NCI-H2196 (cell line): ENCODE data around the gene NOA1.

ENCODE experiments used
- DNase-seq: peaks from one replicate; lab custom pipeline; 2025; ENCODE audit not compliant: unreplicated experiment; lab: John Stamatoyannopoulos, UW

Gene NOA1

GRCh38 chr4:56977321-56978012 is at the start of gene NOA1:
Gene NOA1, minus strand, starts transcription at chr4:56977606. Its CDS starts 21 bp downstream, at chr4:56977585.
- peak; percentile 88 for DNase-seq

- DNase-seq, result no peak
These were observed 45.7 kb upstream of the NOA1 start for GRCh38 chr4:57023104-57023503.

GRCh38 chr4:57020467-57021101 is 43.2 kb upstream of the NOA1 start:
- no peak for DNase-seq

- no peak for DNase-seq
These were observed 41.6 kb upstream of the NOA1 start for GRCh38 chr4:57018980-57019379.

DNA sequence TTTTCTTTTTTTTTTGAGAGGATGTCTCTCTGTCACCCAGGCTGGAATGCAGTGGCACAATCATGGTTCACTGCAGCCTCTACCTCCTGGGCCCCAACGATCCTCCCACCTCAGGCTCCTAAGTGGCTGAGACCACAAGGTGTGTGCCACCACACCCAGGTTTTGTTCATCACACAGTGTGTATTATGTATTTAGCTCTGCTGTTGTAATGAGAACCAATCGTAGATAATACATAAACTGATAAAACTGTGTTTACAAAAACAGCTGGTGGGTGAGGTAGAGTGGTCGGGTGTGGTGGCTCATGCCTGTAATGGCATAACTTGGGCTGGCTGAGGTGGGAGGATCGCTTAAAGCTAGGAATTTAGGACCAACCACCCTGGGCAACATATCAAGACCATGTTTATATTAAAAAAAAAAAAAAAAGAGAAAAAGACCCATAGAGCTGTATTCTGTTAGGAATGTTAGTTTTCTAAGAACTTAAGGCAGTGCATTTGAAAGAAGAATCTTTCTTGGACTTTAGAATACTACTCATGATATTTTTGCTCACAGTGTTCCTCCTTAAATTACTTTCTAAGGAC is 36.2 kb upstream of the NOA1 start:
- DNase-seq, result no peak

- DNase-seq, result no peak
These were observed 22.3 kb upstream of the NOA1 start for GRCh38 chr4:56999751-57000150.

- DNase-seq, result peak; percentile 47
These were observed 18.1 kb upstream of the NOA1 start for GRCh38 chr4:56995525-56995924.

- no peak for DNase-seq
These were observed 12.9 kb upstream of the NOA1 start for GRCh38 chr4:56990109-56990905.

DNA sequence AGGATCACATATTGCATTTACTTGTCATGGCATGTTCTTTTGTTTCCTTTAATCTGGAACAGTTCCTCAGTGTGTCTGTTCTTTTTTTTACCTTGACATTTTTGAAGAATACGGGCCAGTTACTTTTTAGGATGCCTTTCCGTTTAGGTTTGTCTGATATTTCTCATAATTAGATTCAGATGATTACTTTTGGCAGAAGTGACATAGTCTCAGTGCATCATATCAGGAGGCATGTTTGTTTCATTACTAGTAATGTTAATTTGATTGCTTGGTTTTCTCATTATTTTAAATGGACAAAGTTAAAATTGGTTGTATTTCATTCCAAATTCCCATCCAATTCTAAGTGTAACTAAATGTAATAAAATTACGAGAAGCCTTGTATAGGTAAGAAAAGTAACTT is 9.5 kb upstream of the NOA1 start:
- no peak for DNase-seq

DNA sequence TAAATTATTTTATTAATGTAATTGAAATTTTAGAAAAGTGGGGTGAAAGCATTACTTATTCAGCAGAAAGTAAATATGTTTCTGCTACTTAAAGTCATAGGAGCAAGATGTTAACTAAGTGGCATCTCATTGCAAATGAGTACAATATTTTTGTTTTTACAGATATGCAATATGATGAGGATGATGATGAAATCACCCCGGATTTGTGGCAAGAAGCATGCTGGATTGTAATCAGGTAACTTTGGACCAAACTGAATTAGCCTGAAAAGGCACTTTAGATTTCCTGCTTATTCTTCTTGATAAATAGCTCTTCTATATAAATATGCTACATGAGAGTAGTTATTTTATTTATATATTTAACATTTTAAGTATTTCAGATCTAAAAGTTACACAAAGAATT is 8.8 kb upstream of the NOA1 start:
- no peak for DNase-seq

- DNase-seq, result no peak
These were observed 4.4 kb upstream of the NOA1 start for GRCh38 chr4:56981795-56982201.

GRCh38 chr4:56979421-56980072 is 2.1 kb upstream of the NOA1 start:
- DNase-seq, result no peak

DNA sequence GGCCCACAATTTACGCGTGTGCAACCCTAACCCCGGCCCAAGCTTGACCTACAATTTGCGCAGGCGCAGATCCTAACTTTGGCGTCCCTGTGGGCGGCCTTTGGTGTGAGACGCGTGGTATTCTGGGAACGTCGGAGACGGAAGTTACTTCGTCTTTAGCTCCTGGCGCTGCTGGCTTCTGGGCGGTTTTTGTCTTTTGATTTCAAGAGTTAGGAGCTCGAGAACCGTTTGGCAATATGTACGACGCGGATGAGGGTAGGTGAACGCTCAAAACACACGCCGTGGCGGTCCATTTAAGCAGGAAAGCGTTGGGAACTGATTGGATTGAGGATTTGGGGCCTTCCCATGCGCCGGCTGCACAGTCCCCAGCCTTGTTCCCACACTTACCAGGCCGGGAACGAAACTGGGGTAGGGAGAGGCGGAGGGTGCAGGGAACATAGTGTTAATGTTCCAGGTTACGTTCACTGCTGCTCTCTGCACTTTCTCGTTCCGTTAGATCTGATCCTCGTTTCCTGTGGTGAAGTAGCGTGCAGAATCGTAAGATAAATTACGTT is 1.4 kb upstream of the NOA1 start, which contains the start of gene POLR2B:
POLR2B (plus strand) TSS at position 147 of the 554 bp plus-strand sequence; CDS start at position 237, 90 bp downstream.
- peak; percentile 86 for DNase-seq

GRCh38 chr4:56976837-56977320 is 527 bp downstream of the NOA1 start:
- peak; percentile 7 for DNase-seq

GRCh38 chr4:56976283-56976836 is 1.0 kb downstream of the NOA1 start:
- no peak for DNase-seq

- no peak for DNase-seq
These were observed 4.1 kb downstream of the NOA1 start for GRCh38 chr4:56973336-56973735.

DNA sequence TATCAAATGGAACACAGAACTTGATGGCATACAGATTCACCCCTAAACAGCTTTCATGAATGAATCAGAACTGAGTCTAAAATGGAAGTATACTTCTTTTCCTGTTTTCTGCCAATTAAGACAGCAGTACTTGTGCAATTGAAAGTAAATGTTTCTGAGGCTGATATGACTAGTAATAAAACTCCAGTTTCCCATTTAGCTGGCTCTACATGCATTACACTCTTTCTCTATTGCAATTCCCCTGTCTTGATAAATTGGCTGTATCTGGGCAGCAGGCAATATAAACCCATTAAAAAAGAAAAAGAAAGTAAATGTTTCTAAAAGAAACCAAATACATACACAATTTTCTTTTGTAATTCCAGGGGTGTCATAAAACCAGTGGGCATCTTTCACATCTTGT is 4.6 kb downstream of the NOA1 start:
- no peak for DNase-seq

- no peak for DNase-seq
These were observed 5.0 kb downstream of the NOA1 start for GRCh38 chr4:56972389-56972788.

DNA sequence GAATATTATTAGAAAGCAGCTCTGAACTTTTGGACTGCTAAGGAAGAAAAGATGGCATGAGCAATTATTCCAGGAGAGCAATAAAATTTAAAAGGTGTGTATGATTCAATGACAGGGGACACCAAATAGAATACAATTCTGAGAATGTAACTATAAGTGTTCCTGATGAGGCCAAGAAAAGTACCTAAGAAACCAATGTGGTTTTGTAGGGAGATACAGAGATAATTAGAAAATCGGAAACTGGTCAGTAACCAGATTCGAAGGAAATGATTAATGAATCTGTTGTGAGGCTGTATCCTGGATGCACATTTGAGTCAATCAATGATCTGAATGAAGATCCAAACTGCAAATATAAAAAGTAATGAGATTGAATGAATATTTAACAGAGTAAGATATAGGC is 6.0 kb downstream of the NOA1 start:
- no peak for DNase-seq

- DNase-seq, result no peak
These were observed 16.3 kb downstream of the NOA1 start for GRCh38 chr4:56961107-56961500.
